ENCODE data around the gene ARPP19.
"Not testable (repeated sequence)": the region's sequence is repeated elsewhere in the genome, so short reads cannot be mapped to it uniquely, and the experiment has no call there.

Gene ARPP19

GRCh38 chr15:52515343-52515742 is 53.5 kb downstream of the ARPP19 start:
- 88 to 90% methylated on average over 2 of the region's 2 CpGs for WGBS, 2 experiments
- no peaks in the 10 kb centered on the region for H3K36me3 ChIP-seq (ENCODE audit: control insufficient read depth, insufficient read depth, low read length)
- H3K27me3 ChIP-seq (ENCODE audit: control insufficient read depth, insufficient read depth, low read length, poor library complexity, severe bottlenecking) = no peaks in the 10 kb centered on the region
- no peak overlapping the region for H3K4me3 ChIP-seq (ENCODE audit: insufficient read depth, low read depth, low read length)
- no peak overlapping the region for H3K27ac ChIP-seq (ENCODE audit: insufficient read depth, low read depth, low read length, poor library complexity, severe bottlenecking)
- no peaks in the 10 kb centered on the region for H3K4me1 ChIP-seq (ENCODE audit: control insufficient read depth, insufficient read depth, low read length)
- H3K9me3 ChIP-seq (ENCODE audit: control insufficient read depth, low read length) = no peaks in the 10 kb centered on the region

DNA sequence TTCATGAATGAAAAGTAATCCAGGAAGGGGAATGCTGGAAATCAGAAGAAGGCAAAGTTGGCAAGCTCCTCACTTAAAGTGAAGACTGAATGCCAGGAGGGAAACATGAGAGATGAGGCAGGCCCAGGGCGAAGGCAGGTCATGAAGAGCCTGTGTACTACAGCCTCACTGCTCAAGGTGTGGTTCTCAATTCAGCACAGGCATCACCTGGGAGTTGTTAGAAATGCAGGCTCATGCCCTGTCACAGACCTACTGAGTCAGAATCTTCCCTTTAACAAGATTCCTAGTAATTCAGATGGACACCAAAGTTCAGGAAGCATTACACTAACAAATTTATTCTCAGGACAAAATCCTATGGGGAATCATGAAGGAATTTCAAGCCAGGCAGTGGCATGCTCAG is 54.3 kb downstream of the ARPP19 start:
- Histone ChIP-seq H3K36me3 (ENCODE audit: control insufficient read depth, insufficient read depth, low read length) (no peaks in the 10 kb centered on the region), H3K9me3 (ENCODE audit: control insufficient read depth, low read length) (no peaks in the 10 kb centered on the region), H3K27me3 (ENCODE audit: control insufficient read depth, insufficient read depth, low read length, poor library complexity, severe bottlenecking) (no peaks in the 10 kb centered on the region), H3K4me3 (ENCODE audit: insufficient read depth, low read depth, low read length) (no peak overlapping the region), H3K4me1 (ENCODE audit: control insufficient read depth, insufficient read depth, low read length) (no peaks in the 10 kb centered on the region), H3K27ac (ENCODE audit: insufficient read depth, low read depth, low read length, poor library complexity, severe bottlenecking) (no peak overlapping the region)
- WGBS, 2 experiments = 94 to 100% methylated on average over 1 of the region's 1 CpG

- H3K36me3 ChIP-seq (ENCODE audit: control insufficient read depth, insufficient read depth, low read length); H3K4me3 ChIP-seq (ENCODE audit: insufficient read depth, low read depth, low read length); H3K27me3 ChIP-seq (ENCODE audit: control insufficient read depth, insufficient read depth, low read length, poor library complexity, severe bottlenecking); H3K27ac ChIP-seq (ENCODE audit: insufficient read depth, low read depth, low read length, poor library complexity, severe bottlenecking); H3K4me1 ChIP-seq (ENCODE audit: control insufficient read depth, insufficient read depth, low read length); H3K9me3 ChIP-seq (ENCODE audit: control insufficient read depth, low read length): not testable (repeated sequence)
- WGBS, 2 experiments = 94 to 95% methylated on average over 8 of the region's 8 CpGs
Measured at GRCh38 chr15:52512869-52513268, 56.0 kb downstream of the ARPP19 start.

GRCh38 chr15:52511084-52511483 is 57.7 kb downstream of the ARPP19 start:
- H3K4me3 ChIP-seq (ENCODE audit: insufficient read depth, low read depth, low read length) = no peak overlapping the region
- 95 to 99% methylated on average over 2 of the region's 2 CpGs for WGBS, 2 experiments
- H3K27ac ChIP-seq (ENCODE audit: insufficient read depth, low read depth, low read length, poor library complexity, severe bottlenecking) = no peak overlapping the region
- no peaks in the 10 kb centered on the region for H3K36me3 ChIP-seq (ENCODE audit: control insufficient read depth, insufficient read depth, low read length)
- no peaks in the 10 kb centered on the region for H3K9me3 ChIP-seq (ENCODE audit: control insufficient read depth, low read length)
- H3K27me3 ChIP-seq (ENCODE audit: control insufficient read depth, insufficient read depth, low read length, poor library complexity, severe bottlenecking) = no peaks in the 10 kb centered on the region
- H3K4me1 ChIP-seq (ENCODE audit: control insufficient read depth, insufficient read depth, low read length) = no peaks in the 10 kb centered on the region

GRCh38 chr15:52509500-52510245 is 59.2 kb downstream of the ARPP19 start:
- no peaks in the 10 kb centered on the region for H3K4me1 ChIP-seq (ENCODE audit: control insufficient read depth, insufficient read depth, low read length)
- no peak overlapping the region for H3K27ac ChIP-seq (ENCODE audit: insufficient read depth, low read depth, low read length, poor library complexity, severe bottlenecking)
- H3K27me3 ChIP-seq (ENCODE audit: control insufficient read depth, insufficient read depth, low read length, poor library complexity, severe bottlenecking) = no peaks in the 10 kb centered on the region
- H3K36me3 ChIP-seq (ENCODE audit: control insufficient read depth, insufficient read depth, low read length) = no peaks in the 10 kb centered on the region
- 83 to 85% methylated on average over 3 of the region's 3 CpGs for WGBS, 2 experiments
- H3K9me3 ChIP-seq (ENCODE audit: control insufficient read depth, low read length) = no peaks in the 10 kb centered on the region
- H3K4me3 ChIP-seq (ENCODE audit: insufficient read depth, low read depth, low read length) = no peak overlapping the region

DNA sequence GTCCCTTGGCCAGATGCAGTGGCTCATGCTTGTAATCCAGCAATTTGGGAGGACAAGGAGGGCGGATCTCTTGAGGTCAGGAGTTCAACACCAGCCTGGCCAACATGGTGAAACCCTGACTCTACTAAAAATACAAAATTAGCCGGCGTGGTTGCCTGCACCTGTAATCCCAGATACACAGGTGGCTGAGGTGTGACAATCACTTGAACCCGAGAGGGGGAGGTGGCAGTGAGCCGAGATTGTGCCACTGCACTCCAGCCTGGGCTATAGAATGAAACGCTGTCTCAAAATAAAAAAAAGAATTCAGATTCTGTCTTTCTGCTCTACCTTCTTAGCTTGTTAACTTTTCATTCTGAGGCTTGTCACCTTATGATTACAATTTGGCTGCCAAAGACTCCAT is 62.3 kb downstream of the ARPP19 start:
- no peak overlapping the region for H3K4me3 ChIP-seq (ENCODE audit: insufficient read depth, low read depth, low read length)
- H3K9me3 ChIP-seq (ENCODE audit: control insufficient read depth, low read length) = no peaks in the 10 kb centered on the region
- no peaks in the 10 kb centered on the region for H3K36me3 ChIP-seq (ENCODE audit: control insufficient read depth, insufficient read depth, low read length)
- H3K27me3 ChIP-seq (ENCODE audit: control insufficient read depth, insufficient read depth, low read length, poor library complexity, severe bottlenecking) = no peaks in the 10 kb centered on the region
- H3K27ac ChIP-seq (ENCODE audit: insufficient read depth, low read depth, low read length, poor library complexity, severe bottlenecking) = no peak overlapping the region
- no peaks in the 10 kb centered on the region for H3K4me1 ChIP-seq (ENCODE audit: control insufficient read depth, insufficient read depth, low read length)
- WGBS, 2 experiments = 78 to 79% methylated on average over 6 of the region's 6 CpGs

DNA sequence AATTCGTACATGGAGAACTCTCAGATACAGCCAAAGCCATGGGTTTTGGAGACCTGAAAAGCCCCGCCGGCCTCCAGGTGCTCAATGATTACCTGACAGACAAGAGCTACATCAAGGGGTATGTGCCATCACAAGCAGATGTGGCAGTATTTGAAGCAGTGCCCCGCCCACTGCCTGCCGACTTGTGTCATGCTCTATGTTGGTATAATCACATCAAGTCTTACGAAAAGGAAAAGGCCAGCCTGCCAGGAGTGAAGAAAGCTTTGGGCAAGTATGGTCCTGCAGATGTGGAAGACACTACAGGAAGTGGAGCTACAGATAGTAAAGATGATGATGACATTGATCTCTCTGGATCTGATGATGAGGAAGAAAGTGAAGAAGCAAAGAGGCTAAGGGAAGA is 63.7 kb downstream of the ARPP19 start:
- 93 to 94% methylated on average over 6 of the region's 6 CpGs for WGBS, 2 experiments
- no peak overlapping the region for H3K27ac ChIP-seq (ENCODE audit: insufficient read depth, low read depth, low read length, poor library complexity, severe bottlenecking)

DNA sequence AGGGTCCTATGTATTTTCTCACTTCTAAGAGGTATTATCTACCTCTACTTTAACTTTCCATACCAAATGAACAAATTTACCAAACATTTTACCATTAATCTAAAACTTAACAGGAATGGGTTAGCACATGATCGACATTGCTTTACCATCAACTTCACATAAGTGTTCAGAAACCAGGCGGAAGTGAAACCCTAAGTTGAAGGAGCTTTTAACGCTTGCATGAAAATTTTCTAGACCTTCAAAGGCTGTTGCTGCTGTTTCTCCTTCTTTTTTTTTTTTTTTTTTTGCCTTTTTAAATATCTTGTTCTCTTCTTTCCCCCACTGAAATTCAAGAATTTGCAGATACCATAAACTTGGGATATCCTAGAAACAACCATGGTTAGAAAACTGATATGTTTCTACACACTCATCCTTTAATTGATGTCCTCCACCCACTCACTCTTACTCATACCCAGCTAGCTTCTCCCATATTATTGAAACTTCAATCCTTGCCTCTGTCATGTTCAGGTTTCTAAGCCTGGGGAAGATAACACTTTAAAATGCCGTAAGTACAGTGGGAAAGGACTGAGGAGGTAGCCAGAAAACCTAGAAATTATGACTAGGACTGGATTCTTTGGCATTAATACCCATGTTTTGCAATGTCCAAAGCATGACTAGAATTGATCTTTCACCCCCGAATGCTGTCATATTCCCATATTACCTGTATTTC is 64.9 kb downstream of the ARPP19 start:
- H3K4me1 ChIP-seq (ENCODE audit: control insufficient read depth, insufficient read depth, low read length) = no peaks in the 10 kb centered on the region
- no peak overlapping the region for H3K4me3 ChIP-seq (ENCODE audit: insufficient read depth, low read depth, low read length)
- WGBS, 2 experiments = 91 to 95% methylated on average over 5 of the region's 5 CpGs
- no peaks in the 10 kb centered on the region for H3K36me3 ChIP-seq (ENCODE audit: control insufficient read depth, insufficient read depth, low read length)
- no peaks in the 10 kb centered on the region for H3K27me3 ChIP-seq (ENCODE audit: control insufficient read depth, insufficient read depth, low read length, poor library complexity, severe bottlenecking)
- no peak overlapping the region for H3K27ac ChIP-seq (ENCODE audit: insufficient read depth, low read depth, low read length, poor library complexity, severe bottlenecking)
- no peaks in the 10 kb centered on the region for H3K9me3 ChIP-seq (ENCODE audit: control insufficient read depth, low read length)

More for the DNA sequence above, 63.7 kb downstream of the ARPP19 start:
- H3K27me3 ChIP-seq (ENCODE audit: control insufficient read depth, insufficient read depth, low read length, poor library complexity, severe bottlenecking) = no peaks in the 10 kb centered on the region
- H3K4me3 ChIP-seq (ENCODE audit: insufficient read depth, low read depth, low read length) = no peak overlapping the region
- H3K9me3 ChIP-seq (ENCODE audit: control insufficient read depth, low read length) = no peaks in the 10 kb centered on the region
- H3K4me1 ChIP-seq (ENCODE audit: control insufficient read depth, insufficient read depth, low read length) = no peaks in the 10 kb centered on the region
- H3K36me3 ChIP-seq (ENCODE audit: control insufficient read depth, insufficient read depth, low read length) = no peaks in the 10 kb centered on the region

DNA sequence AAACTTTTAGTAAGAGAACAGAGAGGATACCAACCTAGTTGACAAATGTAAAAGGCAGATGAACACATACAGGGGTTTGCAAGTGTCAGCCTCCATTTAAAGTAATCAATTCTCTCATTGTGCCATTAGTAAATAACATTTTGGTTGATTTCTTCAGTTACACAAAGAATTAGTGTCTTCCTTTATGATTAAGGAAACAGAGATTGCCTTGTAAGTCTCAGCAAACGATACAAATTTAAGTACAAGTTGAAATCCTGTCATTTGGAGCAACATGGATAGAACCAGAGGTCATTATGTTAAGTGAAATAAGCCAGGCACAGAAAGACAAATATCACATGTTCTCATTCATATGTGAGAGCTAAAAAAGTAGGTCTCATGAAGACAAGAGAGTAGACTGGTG is 66.2 kb downstream of the ARPP19 start:
- H3K4me3 ChIP-seq (ENCODE audit: insufficient read depth, low read depth, low read length) = no peak overlapping the region
- 92 to 100% methylated on average over 1 of the region's 1 CpG for WGBS, 2 experiments
- H3K9me3 ChIP-seq (ENCODE audit: control insufficient read depth, low read length) = no peaks in the 10 kb centered on the region
- no peaks in the 10 kb centered on the region for H3K4me1 ChIP-seq (ENCODE audit: control insufficient read depth, insufficient read depth, low read length)
- H3K36me3 ChIP-seq (ENCODE audit: control insufficient read depth, insufficient read depth, low read length) = no peaks in the 10 kb centered on the region
- no peak overlapping the region for H3K27ac ChIP-seq (ENCODE audit: insufficient read depth, low read depth, low read length, poor library complexity, severe bottlenecking)
- H3K27me3 ChIP-seq (ENCODE audit: control insufficient read depth, insufficient read depth, low read length, poor library complexity, severe bottlenecking) = no peaks in the 10 kb centered on the region

- Histone ChIP-seq H3K4me1 (ENCODE audit: control insufficient read depth, insufficient read depth, low read length) (no peaks in the 10 kb centered on the region), H3K36me3 (ENCODE audit: control insufficient read depth, insufficient read depth, low read length) (no peaks in the 10 kb centered on the region), H3K9me3 (ENCODE audit: control insufficient read depth, low read length) (no peaks in the 10 kb centered on the region), H3K27ac (ENCODE audit: insufficient read depth, low read depth, low read length, poor library complexity, severe bottlenecking) (no peak overlapping the region), H3K4me3 (ENCODE audit: insufficient read depth, low read depth, low read length) (no peak overlapping the region), H3K27me3 (ENCODE audit: control insufficient read depth, insufficient read depth, low read length, poor library complexity, severe bottlenecking) (no peaks in the 10 kb centered on the region)
- 94 to 100% methylated on average over 2 to 3 of the region's 3 CpGs for WGBS, 2 experiments
Measured at GRCh38 chr15:52499506-52499905, 69.3 kb downstream of the ARPP19 start.

Measured in ectodermal cell (in vitro differentiated cells).